ENCODE measurements around the gene TSEN15. TPM values are rescaled to one million over a fixed set of nuclear protein-coding genes. Genes with fewer than 3 reads are reported as not detected.

TSEN15 gene
- total and polyA plus RNA-seq, 9 of the 15 experiments (the other 6 are each of a cell fraction or from before 2014, with no cell fraction given) = 25.6 to 121 (median 91.3) TPM

DNA sequence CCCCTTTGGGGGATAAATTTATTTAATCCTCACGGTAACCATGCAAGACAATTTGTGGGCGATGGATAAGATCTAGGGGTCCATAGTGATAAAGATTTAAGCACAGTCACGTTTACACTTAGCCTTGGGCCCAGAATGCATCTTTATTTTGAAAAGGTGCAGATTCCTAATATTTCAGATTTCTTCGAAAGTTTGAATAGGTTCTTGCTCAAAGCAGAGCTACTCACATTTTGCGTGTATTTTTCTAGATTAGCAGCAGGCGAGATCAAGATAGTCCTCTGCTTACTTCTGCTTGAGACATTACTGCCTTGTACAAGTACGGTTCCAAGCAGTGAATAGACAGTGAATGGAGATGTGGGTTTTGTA, 647 bp downstream of the TSEN15 start:
- peak; percentile 23 for FAIRE-seq
- no peaks in the 10 kb centered on the region for H3K9me1 ChIP-seq (ENCODE audit: control insufficient read depth, insufficient read depth, low read length)
- peak overlapping the region; percentile 95 to 99; a peak in 3 of 4 replicates for H3K9ac ChIP-seq (ENCODE audit: insufficient read depth in 1 of 2, low read depth in 2 of 2, low read length in 2 of 2)
- ChIA-PET POLR2A (interaction anchor here (0.6 to 2.9 kb wide), 11 partner anchors 8 to 132 kb away, joined by 3 to 8 read pairs (median 5); no protein-coding TSS in a partner anchor), CTCF (ENCODE audit: low intra/inter-chr PET ratio) (no interaction called here)
- no TSS peak for BruUV-seq (replicated peaks)
- peak; percentile 32 for ATAC-seq
- peak overlapping the region; percentile 97 for H3K4me2 ChIP-seq (ENCODE audit: insufficient read depth, low read length)
- DNase-seq (ENCODE audit: extremely low read depth in 1 of 4, low spot score in 3 of 4) = peak in 1 of 4 experiments; percentile 36
- H3K9me3 ChIP-seq (replicated peaks; ENCODE audit: control insufficient read depth, insufficient read depth, low read depth, low read length) = peaks cover 4% of the 10 kb centered on the region; the same call in 1 of the 2 replicates
- peaks cover 62% of the 10 kb centered on the region for H3K79me2 ChIP-seq (ENCODE audit: control insufficient read depth, insufficient read depth, low read length)
- no peaks in the 10 kb centered on the region for H4K20me1 ChIP-seq (replicated peaks; ENCODE audit: control insufficient read depth, insufficient read depth, low read length)
- intact Hi-C loops (cut with micrococcal nuclease) (loop anchor here (1.0 to 10.0 kb wide), 4 partner anchors 17 to 417 kb away; partner anchors contain the start of gene ARPC5), in situ Hi-C loops (cut with MboI) (no loop called here)
- peaks cover 37% of the 10 kb centered on the region for H3K36me3 ChIP-seq (ENCODE audit: control insufficient read depth, insufficient read depth, low read length)
- peaks cover 0 to 21% of the 10 kb centered on the region in 2 experiments; a peak in 4 of 5 replicates for H3K4me1 ChIP-seq (replicated peaks in 1 of 2; ENCODE audit: control insufficient read depth in 2 of 2, insufficient read depth in 2 of 2, low read length in 2 of 2)
- H3K27ac ChIP-seq (ENCODE audit: extremely low read depth, low read depth, low read length) = peak overlapping the region; percentile 98
- H3K4me3 ChIP-seq = peak overlapping the region; percentile 75
- WGBS (ENCODE audit: insufficient coverage, low coverage, missing lambda C conversion rate) = 1% methylated on average over 7 of the region's 7 CpGs
- H3K27me3 ChIP-seq (ENCODE audit: control insufficient read depth in 2 of 2, insufficient read depth in 2 of 2, low read length in 2 of 2) = no peaks in the 10 kb centered on the region
- peak overlapping the region; percentile 95 for H2AFZ ChIP-seq (ENCODE audit: low read depth, low read length)
- TF ChIP-seq NFE2 (IDR thresholded peaks at IDR 0.05; ENCODE audit: low read depth) (peak; percentile 1; the same call in 1 of the 2 replicates), ZNF785 (CRISPR knock-in tag; IDR thresholded peaks at IDR 0.05) (no peak), ZFPM2 (CRISPR knock-in tag; IDR thresholded peaks at IDR 0.05) (peak; percentile 71; the same call in 1 of the 2 replicates), DPF2 (IDR thresholded peaks at IDR 0.05) (peak; percentile 52), HIVEP1 (CRISPR knock-in tag; IDR thresholded peaks at IDR 0.05) (no peak), NELFE (IDR thresholded peaks at IDR 0.05; ENCODE audit: insufficient read depth, insufficient read length) (no peak), BACH1 (tag; IDR thresholded peaks at IDR 0.05) (peak; percentile 47; the same call in 1 of the 2 replicates), ZC3H8 (IDR thresholded peaks at IDR 0.05) (no peak), ARID1B (IDR thresholded peaks at IDR 0.05) (peak; percentile 13; the same call in 1 of the 2 replicates), ZNF766 (CRISPR knock-in tag; conservative IDR thresholded peaks at IDR 0.05) (0 out of 2 replicates have a peak, but pooled peaks have one; percentile 21), HDAC3 (IDR thresholded peaks at IDR 0.05; ENCODE audit: borderline replicate concordance, partially characterized antibody) (peak; percentile 43)
- TF ChIP-seq, protein P1, sequence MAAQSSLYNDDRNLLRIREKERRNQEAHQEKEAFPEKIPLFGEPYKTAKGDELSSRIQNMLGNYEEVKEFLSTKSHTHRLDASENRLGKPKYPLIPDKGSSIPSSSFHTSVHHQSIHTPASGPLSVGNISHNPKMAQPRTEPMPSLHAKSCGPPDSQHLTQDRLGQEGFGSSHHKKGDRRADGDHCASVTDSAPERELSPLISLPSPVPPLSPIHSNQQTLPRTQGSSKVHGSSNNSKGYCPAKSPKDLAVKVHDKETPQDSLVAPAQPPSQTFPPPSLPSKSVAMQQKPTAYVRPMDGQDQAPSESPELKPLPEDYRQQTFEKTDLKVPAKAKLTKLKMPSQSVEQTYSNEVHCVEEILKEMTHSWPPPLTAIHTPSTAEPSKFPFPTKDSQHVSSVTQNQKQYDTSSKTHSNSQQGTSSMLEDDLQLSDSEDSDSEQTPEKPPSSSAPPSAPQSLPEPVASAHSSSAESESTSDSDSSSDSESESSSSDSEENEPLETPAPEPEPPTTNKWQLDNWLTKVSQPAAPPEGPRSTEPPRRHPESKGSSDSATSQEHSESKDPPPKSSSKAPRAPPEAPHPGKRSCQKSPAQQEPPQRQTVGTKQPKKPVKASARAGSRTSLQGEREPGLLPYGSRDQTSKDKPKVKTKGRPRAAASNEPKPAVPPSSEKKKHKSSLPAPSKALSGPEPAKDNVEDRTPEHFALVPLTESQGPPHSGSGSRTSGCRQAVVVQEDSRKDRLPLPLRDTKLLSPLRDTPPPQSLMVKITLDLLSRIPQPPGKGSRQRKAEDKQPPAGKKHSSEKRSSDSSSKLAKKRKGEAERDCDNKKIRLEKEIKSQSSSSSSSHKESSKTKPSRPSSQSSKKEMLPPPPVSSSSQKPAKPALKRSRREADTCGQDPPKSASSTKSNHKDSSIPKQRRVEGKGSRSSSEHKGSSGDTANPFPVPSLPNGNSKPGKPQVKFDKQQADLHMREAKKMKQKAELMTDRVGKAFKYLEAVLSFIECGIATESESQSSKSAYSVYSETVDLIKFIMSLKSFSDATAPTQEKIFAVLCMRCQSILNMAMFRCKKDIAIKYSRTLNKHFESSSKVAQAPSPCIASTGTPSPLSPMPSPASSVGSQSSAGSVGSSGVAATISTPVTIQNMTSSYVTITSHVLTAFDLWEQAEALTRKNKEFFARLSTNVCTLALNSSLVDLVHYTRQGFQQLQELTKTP (IDR thresholded peaks at IDR 0.05; ENCODE audit: low read depth in 1 of 2, partially characterized antibody in 2 of 2) = peak in 1 of 2 experiments; percentile 25
- TF ChIP-seq, protein P2, sequence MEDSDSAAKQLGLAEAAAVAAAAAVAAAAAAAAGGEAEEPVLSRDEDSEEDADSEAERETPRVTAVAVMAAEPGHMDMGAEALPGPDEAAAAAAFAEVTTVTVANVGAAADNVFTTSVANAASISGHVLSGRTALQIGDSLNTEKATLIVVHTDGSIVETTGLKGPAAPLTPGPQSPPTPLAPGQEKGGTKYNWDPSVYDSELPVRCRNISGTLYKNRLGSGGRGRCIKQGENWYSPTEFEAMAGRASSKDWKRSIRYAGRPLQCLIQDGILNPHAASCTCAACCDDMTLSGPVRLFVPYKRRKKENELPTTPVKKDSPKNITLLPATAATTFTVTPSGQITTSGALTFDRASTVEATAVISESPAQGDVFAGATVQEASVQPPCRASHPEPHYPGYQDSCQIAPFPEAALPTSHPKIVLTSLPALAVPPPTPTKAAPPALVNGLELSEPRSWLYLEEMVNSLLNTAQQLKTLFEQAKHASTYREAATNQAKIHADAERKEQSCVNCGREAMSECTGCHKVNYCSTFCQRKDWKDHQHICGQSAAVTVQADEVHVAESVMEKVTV (CRISPR knock-in tag; IDR thresholded peaks at IDR 0.05) = no peak; the same call in 1 of the 2 replicates
- TF ChIP-seq, protein P3, sequence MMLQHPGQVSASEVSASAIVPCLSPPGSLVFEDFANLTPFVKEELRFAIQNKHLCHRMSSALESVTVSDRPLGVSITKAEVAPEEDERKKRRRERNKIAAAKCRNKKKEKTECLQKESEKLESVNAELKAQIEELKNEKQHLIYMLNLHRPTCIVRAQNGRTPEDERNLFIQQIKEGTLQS (IDR thresholded peaks at IDR 0.05) = no peak
- TF ChIP-seq, protein P3 (CRISPR knock-in tag; conservative IDR thresholded peaks at IDR 0.05) = 0 out of 2 replicates have a peak, but pooled peaks have one; percentile 8
- TF ChIP-seq, protein P4, sequence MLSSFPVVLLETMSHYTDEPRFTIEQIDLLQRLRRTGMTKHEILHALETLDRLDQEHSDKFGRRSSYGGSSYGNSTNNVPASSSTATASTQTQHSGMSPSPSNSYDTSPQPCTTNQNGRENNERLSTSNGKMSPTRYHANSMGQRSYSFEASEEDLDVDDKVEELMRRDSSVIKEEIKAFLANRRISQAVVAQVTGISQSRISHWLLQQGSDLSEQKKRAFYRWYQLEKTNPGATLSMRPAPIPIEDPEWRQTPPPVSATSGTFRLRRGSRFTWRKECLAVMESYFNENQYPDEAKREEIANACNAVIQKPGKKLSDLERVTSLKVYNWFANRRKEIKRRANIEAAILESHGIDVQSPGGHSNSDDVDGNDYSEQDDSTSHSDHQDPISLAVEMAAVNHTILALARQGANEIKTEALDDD (IDR thresholded peaks at IDR 0.05) = peak; percentile 53

All from K562 (cell line).